NOMO-1 treated with dmso at 0.1 percent for 144 hours (cell line): ENCODE data around the gene CST8.

Source experiments
- DNase-seq: peaks from one replicate; lab custom pipeline; 2025; ENCODE audit not compliant: unreplicated experiment; lab: John Stamatoyannopoulos, UW

Gene CST8

GRCh38 chr20:23519556-23519955, 28.6 kb downstream of the CST8 start:
- no peak for DNase-seq

DNA sequence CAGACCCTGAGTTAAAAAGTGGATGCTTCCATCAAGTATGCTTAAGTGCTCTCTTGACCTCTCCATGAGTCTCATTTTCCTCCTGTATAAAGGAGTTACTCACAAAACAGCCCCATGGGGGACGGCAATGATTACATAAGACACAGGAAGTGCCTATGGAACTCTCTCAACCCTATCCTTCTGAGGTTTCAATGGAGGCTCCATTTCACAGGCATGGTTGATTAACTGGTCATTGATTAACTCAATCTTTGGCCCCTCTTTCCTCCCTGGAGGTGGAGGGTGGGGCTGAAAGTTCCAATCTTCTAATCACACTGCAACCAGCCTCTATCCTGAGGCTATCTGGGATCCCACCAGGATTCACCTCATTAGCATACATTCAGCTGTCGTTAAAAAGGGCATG, 29.3 kb downstream of the CST8 start:
- no peak for DNase-seq

DNA sequence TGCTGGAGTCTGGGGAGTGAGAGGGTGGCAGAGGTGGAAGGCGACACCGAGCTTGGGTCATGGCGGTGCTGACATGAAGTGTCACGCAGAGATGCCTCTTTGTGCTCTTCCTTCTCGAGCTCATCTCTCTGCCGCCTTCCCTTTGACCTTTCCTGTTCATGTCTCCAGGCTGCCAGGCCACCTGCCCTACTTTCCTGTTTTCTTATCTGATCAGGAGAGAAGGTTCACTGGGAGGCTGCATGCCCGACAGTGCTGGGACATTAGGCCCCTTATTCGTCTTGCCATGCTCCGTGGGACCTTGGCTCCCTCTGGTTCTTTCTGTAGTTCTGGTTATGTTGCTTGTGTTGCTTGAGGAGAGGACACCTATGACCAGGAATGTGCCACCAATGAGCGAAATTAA, 33.2 kb downstream of the CST8 start:
- DNase-seq = no peak

GRCh38 chr20:23526850-23527249, 35.9 kb downstream of the CST8 start:
- DNase-seq = no peak

DNA sequence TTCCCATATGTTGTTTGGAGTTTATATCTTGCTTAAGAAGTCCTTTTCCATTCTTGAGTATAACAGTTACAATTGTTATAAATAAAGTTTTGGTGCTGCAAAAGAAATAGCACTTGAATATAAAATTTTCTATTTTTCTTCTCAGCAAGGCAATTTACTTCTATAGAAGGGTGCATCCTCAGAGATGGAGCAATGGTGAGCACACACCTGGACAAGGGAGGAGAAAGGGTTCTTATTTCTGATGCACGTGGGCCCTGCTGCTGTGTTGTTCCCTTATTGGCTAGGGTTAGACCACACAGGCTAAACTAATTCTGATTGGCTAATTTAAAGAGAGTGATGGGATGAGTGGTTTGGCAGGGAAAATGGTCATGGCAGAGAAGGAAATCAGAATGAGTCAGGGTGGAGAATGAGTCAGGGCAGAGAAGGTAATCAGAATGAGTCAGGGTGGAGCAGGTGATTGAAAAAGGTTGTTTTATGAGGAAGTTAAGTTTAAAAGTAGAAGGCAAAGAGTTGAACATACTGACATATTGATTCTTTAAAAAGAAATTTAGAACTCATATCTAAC, 38.0 kb downstream of the CST8 start:
- DNase-seq = no peak

- DNase-seq = no peak
Measured at GRCh38 chr20:23530937-23531567, 40.1 kb downstream of the CST8 start.

DNA sequence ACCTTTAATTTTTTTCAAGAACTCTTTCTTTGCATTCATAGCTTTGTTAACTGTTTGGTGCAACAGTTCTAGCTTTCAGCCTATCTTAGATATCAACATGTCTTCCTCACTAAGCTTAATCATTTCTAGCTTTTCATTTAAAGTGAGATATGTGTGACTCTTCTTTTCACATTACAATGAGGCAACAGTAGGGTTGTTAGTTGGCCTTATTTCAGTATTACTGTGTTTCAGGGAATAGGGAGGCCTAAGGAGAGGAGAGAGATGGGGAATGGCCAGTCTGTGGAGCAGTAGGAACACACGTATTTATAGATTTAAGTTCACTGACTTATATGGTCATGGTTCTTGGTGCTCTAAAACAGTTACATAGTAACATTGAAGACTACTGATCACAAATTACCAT, 41.6 kb downstream of the CST8 start:
- DNase-seq = no peak

DNA sequence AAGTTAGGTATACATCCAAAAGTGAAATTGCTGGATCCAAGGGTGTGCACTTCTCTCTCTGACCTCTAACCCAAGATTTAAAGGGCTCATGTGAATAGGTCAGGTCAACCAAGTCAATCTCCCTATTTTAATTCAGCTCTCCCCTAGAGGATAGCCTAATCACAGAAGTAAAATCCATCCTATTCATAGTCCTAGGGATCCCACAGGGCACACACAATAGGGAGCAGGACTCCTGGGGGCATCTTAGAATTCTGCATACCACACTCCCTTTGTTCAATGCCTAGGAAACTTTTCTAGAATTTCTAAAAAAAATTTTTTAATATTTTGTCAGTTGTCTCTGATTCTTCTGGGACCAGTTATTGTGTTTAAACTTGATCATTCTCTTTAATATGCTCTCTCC, 42.2 kb downstream of the CST8 start:
- DNase-seq = no peak

GRCh38 chr20:23534801-23535593, 44.1 kb downstream of the CST8 start:
- DNase-seq = no peak

DNA sequence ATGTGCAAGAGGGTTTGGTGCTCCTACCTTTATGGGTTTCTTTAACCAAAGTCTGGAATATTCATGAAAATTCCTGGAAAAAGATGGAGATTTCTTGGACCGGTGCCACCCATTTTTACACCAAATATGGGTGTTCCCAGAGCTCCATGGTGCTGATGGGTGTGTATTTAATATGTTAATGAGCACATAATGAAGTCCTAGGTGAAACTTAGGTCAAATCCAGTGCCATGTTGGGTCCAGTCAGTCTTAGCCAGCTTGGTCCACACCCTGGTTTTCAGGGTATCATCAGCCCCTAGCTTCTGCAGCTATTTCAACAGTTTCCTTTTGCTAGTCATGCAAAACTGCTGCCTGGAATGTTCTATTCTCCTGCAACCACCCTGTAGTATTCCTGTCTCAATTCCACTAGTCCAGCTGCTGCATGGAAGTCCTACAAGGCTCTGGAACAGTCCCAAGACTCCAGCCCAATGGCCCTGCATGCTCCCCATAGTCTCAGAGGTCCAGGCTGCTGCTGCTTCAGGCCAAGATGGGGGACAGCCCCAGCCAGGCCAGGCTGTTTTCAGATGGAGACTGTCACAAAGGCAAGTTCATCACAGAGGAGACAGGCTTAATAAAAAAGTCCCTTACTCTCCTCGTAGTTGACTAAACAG, 45.5 kb downstream of the CST8 start:
- no peak for DNase-seq

DNA sequence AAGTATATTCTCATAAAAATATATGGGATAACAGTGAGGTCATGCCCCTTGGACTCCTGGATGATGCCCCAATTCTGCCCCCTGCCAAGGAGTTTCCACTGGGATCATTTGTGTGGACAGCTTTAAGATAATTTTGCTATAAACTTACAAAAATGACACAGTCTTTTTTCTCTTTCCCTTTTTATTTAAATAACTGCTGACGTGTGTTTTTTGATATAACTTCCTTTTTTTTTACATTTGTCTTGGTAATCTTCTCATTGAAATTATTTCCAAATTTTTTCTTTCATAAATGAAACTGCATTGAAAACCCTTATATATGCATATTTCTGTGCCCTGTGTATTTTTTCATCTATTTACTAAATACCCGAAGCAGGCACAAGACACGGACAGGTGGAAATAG, 46.1 kb downstream of the CST8 start:
- DNase-seq = no peak

- no peak for DNase-seq
Measured at GRCh38 chr20:23540624-23541023, 49.7 kb downstream of the CST8 start.

DNA sequence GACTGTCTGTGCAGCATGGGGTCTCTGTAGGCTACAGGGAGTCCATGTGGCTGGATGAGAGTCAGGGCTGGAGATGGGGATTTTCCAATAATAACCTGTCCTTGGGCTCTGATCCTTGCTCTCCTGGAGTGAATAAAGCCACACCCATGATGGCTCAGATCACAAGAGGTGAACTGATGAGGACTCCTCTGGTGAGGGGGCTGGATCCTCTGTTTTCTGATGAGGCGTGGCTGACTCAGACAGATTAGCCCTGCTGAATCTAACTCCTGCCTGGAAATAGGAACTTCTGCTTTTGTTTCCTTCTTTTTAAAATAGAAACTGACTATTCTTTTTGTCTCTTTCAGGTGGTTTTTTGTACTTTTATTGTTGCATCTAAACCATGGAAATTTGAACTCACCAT, 50.4 kb downstream of the CST8 start:
- DNase-seq = peak; percentile 28

- no peak for DNase-seq
Measured at GRCh38 chr20:23541776-23542175, 50.9 kb downstream of the CST8 start.

GRCh38 chr20:23542801-23543200, 51.9 kb downstream of the CST8 start:
- no peak for DNase-seq

- DNase-seq = no peak
Measured at GRCh38 chr20:23544133-23544532, 53.2 kb downstream of the CST8 start.
